ENCODE data around the gene RALGAPA2. TPM values are rescaled to one million over a fixed set of nuclear protein-coding genes. Genes with fewer than 3 reads are reported as not detected.

Gene RALGAPA2
- total RNA-seq, 1 experiment from 2014 or later, result 25.1 TPM

- H3K9me3 ChIP-seq (replicated peaks), result no peaks in the 10 kb centered on the region
- H3K36me3 ChIP-seq, result no peaks in the 10 kb centered on the region
- no peaks in the 10 kb centered on the region for H3K27me3 ChIP-seq
- no peak overlapping the region for H3K27ac ChIP-seq
- H3K4me3 ChIP-seq, result no peak overlapping the region
- H3K4me1 ChIP-seq, result peaks cover 6% of the 10 kb centered on the region
- DNase-seq, result no peak
Observed at GRCh38 chr20:20608041-20608440, 104.4 kb downstream of the RALGAPA2 start.

GRCh38 chr20:20606881-20607280, 105.6 kb downstream of the RALGAPA2 start:
- no peak for DNase-seq
- no peaks in the 10 kb centered on the region for H3K27me3 ChIP-seq
- no peaks in the 10 kb centered on the region for H3K36me3 ChIP-seq
- no peak overlapping the region for H3K27ac ChIP-seq
- H3K4me3 ChIP-seq, result no peak overlapping the region
- peaks cover 6% of the 10 kb centered on the region for H3K4me1 ChIP-seq
- H3K9me3 ChIP-seq (replicated peaks), result no peaks in the 10 kb centered on the region

- Histone ChIP-seq H3K27me3 (no peaks in the 10 kb centered on the region), H3K4me3 (no peak overlapping the region), H3K36me3 (no peaks in the 10 kb centered on the region), H3K9me3 (replicated peaks) (no peaks in the 10 kb centered on the region), H3K27ac (no peak overlapping the region), H3K4me1 (no peaks in the 10 kb centered on the region; the same call in 1 of the 2 replicates)
- DNase-seq, result no peak
Observed at GRCh38 chr20:20606050-20606449, 106.4 kb downstream of the RALGAPA2 start.

GRCh38 chr20:20604907-20605306, 107.5 kb downstream of the RALGAPA2 start:
- Histone ChIP-seq H3K9me3 (replicated peaks) (no peaks in the 10 kb centered on the region), H3K27ac (no peak overlapping the region), H3K4me1 (no peaks in the 10 kb centered on the region), H3K27me3 (no peaks in the 10 kb centered on the region), H3K4me3 (no peak overlapping the region), H3K36me3 (no peaks in the 10 kb centered on the region)
- DNase-seq, result no peak

- DNase-seq, result no peak
- H3K9me3 ChIP-seq (replicated peaks), result no peaks in the 10 kb centered on the region
- no peaks in the 10 kb centered on the region for H3K27me3 ChIP-seq
- no peaks in the 10 kb centered on the region for H3K4me1 ChIP-seq
- H3K27ac ChIP-seq, result no peak overlapping the region
- no peak overlapping the region for H3K4me3 ChIP-seq
- no peaks in the 10 kb centered on the region for H3K36me3 ChIP-seq
Observed at GRCh38 chr20:20604357-20604756, 108.1 kb downstream of the RALGAPA2 start.

- no peaks in the 10 kb centered on the region for H3K4me1 ChIP-seq
- peak; percentile 33 to 59 for DNase-seq
- H3K4me3 ChIP-seq, result no peak overlapping the region
- H3K27ac ChIP-seq, result no peak overlapping the region
- no peaks in the 10 kb centered on the region for H3K36me3 ChIP-seq
- H3K27me3 ChIP-seq, result no peaks in the 10 kb centered on the region
- no peaks in the 10 kb centered on the region for H3K9me3 ChIP-seq (replicated peaks)
Observed at GRCh38 chr20:20603339-20603990, 109.0 kb downstream of the RALGAPA2 start.

GRCh38 chr20:20597966-20598365, 114.5 kb downstream of the RALGAPA2 start:
- no peak for DNase-seq
- H3K27ac ChIP-seq, result no peak overlapping the region
- H3K36me3 ChIP-seq, result no peaks in the 10 kb centered on the region
- H3K27me3 ChIP-seq, result no peaks in the 10 kb centered on the region
- H3K4me3 ChIP-seq, result no peak overlapping the region
- H3K4me1 ChIP-seq, result peaks cover 3% of the 10 kb centered on the region; the same call in 1 of the 2 replicates
- H3K9me3 ChIP-seq (replicated peaks), result no peaks in the 10 kb centered on the region

- H3K36me3 ChIP-seq, result 0 out of 2 replicates have a peak, but pooled peaks cover 2% of the 10 kb centered on the region
- peak in 1 of 2 experiments; percentile 60 for DNase-seq
Observed at GRCh38 chr20:20594171-20594530, 118.3 kb downstream of the RALGAPA2 start.

GRCh38 chr20:20593447-20594170, 118.8 kb downstream of the RALGAPA2 start:
- DNase-seq, result peak; percentile 77 to 88
- Histone ChIP-seq H3K36me3 (0 out of 2 replicates have a peak, but pooled peaks cover 2% of the 10 kb centered on the region), H3K27ac (no peak overlapping the region), H3K4me1 (peaks cover 3% of the 10 kb centered on the region; the same call in 1 of the 2 replicates), H3K27me3 (no peaks in the 10 kb centered on the region), H3K4me3 (no peak overlapping the region), H3K9me3 (replicated peaks) (no peaks in the 10 kb centered on the region)

More at GRCh38 chr20:20594171-20594530, 118.3 kb downstream of the RALGAPA2 start:
- H3K4me1 ChIP-seq, result peaks cover 3% of the 10 kb centered on the region; the same call in 1 of the 2 replicates
- H3K27ac ChIP-seq, result no peak overlapping the region
- no peak overlapping the region for H3K4me3 ChIP-seq
- no peaks in the 10 kb centered on the region for H3K9me3 ChIP-seq (replicated peaks)
- H3K27me3 ChIP-seq, result no peaks in the 10 kb centered on the region

- DNase-seq, result no peak
- H3K9me3 ChIP-seq (replicated peaks), result no peaks in the 10 kb centered on the region
- H3K36me3 ChIP-seq, result peaks cover 7% of the 10 kb centered on the region; the same call in 1 of the 2 replicates
- no peaks in the 10 kb centered on the region for H3K27me3 ChIP-seq
- H3K4me3 ChIP-seq, result no peak overlapping the region
- no peak overlapping the region for H3K27ac ChIP-seq
- no peaks in the 10 kb centered on the region for H3K4me1 ChIP-seq
Observed at GRCh38 chr20:20585146-20585545, 127.3 kb downstream of the RALGAPA2 start.

GRCh38 chr20:20582734-20583133, 129.7 kb downstream of the RALGAPA2 start:
- no peak for DNase-seq
- no peaks in the 10 kb centered on the region for H3K9me3 ChIP-seq (replicated peaks)
- no peak overlapping the region for H3K27ac ChIP-seq
- H3K4me1 ChIP-seq, result no peaks in the 10 kb centered on the region
- H3K27me3 ChIP-seq, result no peaks in the 10 kb centered on the region
- H3K4me3 ChIP-seq, result no peak overlapping the region
- peaks cover 6% of the 10 kb centered on the region; the same call in 1 of the 2 replicates for H3K36me3 ChIP-seq

GRCh38 chr20:20580139-20580538, 132.3 kb downstream of the RALGAPA2 start:
- Histone ChIP-seq H3K27me3 (no peaks in the 10 kb centered on the region), H3K9me3 (replicated peaks) (no peaks in the 10 kb centered on the region), H3K27ac (no peak overlapping the region), H3K4me3 (no peak overlapping the region), H3K4me1 (no peaks in the 10 kb centered on the region), H3K36me3 (peaks cover 3% of the 10 kb centered on the region; the same call in 1 of the 2 replicates)
- no peak for DNase-seq

GRCh38 chr20:20578838-20579237, 133.6 kb downstream of the RALGAPA2 start:
- Histone ChIP-seq H3K27me3 (no peaks in the 10 kb centered on the region), H3K4me1 (no peaks in the 10 kb centered on the region), H3K36me3 (peaks cover 3% of the 10 kb centered on the region; the same call in 1 of the 2 replicates), H3K27ac (no peak overlapping the region), H3K9me3 (replicated peaks) (no peaks in the 10 kb centered on the region), H3K4me3 (no peak overlapping the region)
- no peak for DNase-seq

- no peaks in the 10 kb centered on the region for H3K9me3 ChIP-seq (replicated peaks)
- no peaks in the 10 kb centered on the region for H3K36me3 ChIP-seq
- no peak overlapping the region for H3K4me3 ChIP-seq
- H3K27me3 ChIP-seq, result no peaks in the 10 kb centered on the region
- H3K4me1 ChIP-seq, result no peaks in the 10 kb centered on the region
- H3K27ac ChIP-seq, result no peak overlapping the region
- no peak for DNase-seq
Observed at GRCh38 chr20:20573797-20574196, 138.6 kb downstream of the RALGAPA2 start.

- Histone ChIP-seq H3K9me3 (replicated peaks) (no peaks in the 10 kb centered on the region), H3K27ac (no peak overlapping the region), H3K27me3 (no peaks in the 10 kb centered on the region), H3K4me3 (no peak overlapping the region), H3K36me3 (no peaks in the 10 kb centered on the region), H3K4me1 (no peaks in the 10 kb centered on the region)
- no peak for DNase-seq
Observed at GRCh38 chr20:20571068-20571780, 141.2 kb downstream of the RALGAPA2 start.
